Progenitor cell of endocrine pancreas (in vitro differentiated cells): Measurements from ENCODE around the gene LRRTM1. TPM values are rescaled to one million over a fixed set of nuclear protein-coding genes. Genes with fewer than 3 reads are reported as not detected.

Experiments
- DNase-seq: peaks from one replicate; pipeline ENCODE4 v3.0.0; 2021; ENCODE audit warnings: low spot score; ENCODE audit not compliant: unreplicated experiment
- H3K27ac Mint-ChIP-seq: 2 replicates; pipeline ENCODE4 v1.8.0; 2021; ENCODE audit warnings: mild to moderate bottlenecking, moderate library complexity, mixed read lengths
- H3K27me3 Mint-ChIP-seq: 2 replicates; pipeline ENCODE4 v1.8.0; 2021; ENCODE audit warnings: mixed read lengths
- H3K36me3 Mint-ChIP-seq: 2 replicates; pipeline ENCODE4 v1.8.0; 2022; ENCODE audit warnings: mixed read lengths; ENCODE audit not compliant: insufficient read depth
- H3K4me1 Mint-ChIP-seq: 2 replicates; pipeline ENCODE4 v1.8.0; 2021; ENCODE audit warnings: low read depth, mixed read lengths
- H3K4me3 Mint-ChIP-seq: 2 replicates; pipeline ENCODE4 v1.8.0; 2021; ENCODE audit warnings: low read depth, mild to moderate bottlenecking, moderate library complexity, mixed read lengths
- H3K9me3 Mint-ChIP-seq: 2 replicates; pipeline ENCODE4 v1.8.0; 2021; ENCODE audit warnings: low read depth, mixed read lengths
- total RNA-seq: library from RNA; stranded (reverse); gene quantifications from 2 replicates; pipeline ENCODE4 v1.2.1, GENCODE V29; 2021
- TF ChIP-seq, protein P1 (sequence below): fragments of 200-600 bp; sonication (generic); IDR thresholded peaks from one replicate; pipeline ENCODE4 v1.5.0; 2021; ENCODE audit warnings: antibody characterized with exemption, mild to moderate bottlenecking; ENCODE audit not compliant: unreplicated experiment

LRRTM1 gene
- total RNA-seq, 1 donor from 2014 or later, result 1.6 TPM

DNA sequence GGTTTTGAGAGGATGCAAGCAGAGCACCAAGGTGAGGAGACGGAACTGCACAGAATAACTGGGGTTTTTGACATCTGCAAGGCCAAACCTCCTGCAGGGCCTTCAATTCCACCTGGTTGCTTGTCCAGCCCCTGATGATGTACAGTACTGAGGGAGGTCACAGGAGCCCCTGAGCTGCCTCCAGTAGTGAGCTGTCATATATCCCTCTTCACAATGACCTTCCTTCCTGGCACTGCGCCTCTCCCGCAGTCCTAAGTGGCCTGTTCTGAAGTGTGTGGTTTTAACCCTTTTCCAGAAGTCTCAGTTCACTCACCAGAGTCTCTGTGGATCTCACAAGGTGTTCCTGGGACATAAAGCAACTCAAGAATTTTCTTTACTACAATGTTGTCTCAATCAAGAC, 45.3 kb downstream of the LRRTM1 start:
- no peaks in the 10 kb centered on the region for H3K27me3 Mint-ChIP-seq
- H3K27ac Mint-ChIP-seq, result no peak overlapping the region
- H3K4me3 Mint-ChIP-seq, result no peak overlapping the region
- DNase-seq, result no peak
- peaks cover 4% of the 10 kb centered on the region for H3K9me3 Mint-ChIP-seq
- no peaks in the 10 kb centered on the region for H3K36me3 Mint-ChIP-seq
- no peaks in the 10 kb centered on the region for H3K4me1 Mint-ChIP-seq
- TF ChIP-seq, protein P1, sequence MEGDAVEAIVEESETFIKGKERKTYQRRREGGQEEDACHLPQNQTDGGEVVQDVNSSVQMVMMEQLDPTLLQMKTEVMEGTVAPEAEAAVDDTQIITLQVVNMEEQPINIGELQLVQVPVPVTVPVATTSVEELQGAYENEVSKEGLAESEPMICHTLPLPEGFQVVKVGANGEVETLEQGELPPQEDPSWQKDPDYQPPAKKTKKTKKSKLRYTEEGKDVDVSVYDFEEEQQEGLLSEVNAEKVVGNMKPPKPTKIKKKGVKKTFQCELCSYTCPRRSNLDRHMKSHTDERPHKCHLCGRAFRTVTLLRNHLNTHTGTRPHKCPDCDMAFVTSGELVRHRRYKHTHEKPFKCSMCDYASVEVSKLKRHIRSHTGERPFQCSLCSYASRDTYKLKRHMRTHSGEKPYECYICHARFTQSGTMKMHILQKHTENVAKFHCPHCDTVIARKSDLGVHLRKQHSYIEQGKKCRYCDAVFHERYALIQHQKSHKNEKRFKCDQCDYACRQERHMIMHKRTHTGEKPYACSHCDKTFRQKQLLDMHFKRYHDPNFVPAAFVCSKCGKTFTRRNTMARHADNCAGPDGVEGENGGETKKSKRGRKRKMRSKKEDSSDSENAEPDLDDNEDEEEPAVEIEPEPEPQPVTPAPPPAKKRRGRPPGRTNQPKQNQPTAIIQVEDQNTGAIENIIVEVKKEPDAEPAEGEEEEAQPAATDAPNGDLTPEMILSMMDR, result no peak

DNA sequence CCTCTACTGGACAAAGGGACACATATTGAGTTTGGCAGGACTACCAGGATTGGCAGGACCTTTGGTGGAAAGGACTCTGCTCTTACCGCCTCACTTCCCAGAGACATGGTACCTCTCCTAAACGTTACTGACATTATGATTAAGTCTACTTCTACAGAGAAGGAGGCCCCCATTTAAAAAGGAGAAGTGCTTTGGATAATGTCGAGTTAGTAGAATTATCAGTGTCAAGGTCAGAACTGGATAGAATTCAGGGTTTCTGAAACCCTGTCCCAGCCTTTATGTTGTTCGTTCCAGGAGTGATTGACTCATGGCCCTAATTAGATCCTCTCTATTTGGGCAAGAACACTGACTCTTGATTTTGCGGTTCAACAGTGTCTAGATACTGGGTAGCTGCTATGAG, 45.8 kb downstream of the LRRTM1 start:
- no peaks in the 10 kb centered on the region for H3K27me3 Mint-ChIP-seq
- H3K27ac Mint-ChIP-seq, result no peak overlapping the region
- no peaks in the 10 kb centered on the region for H3K4me1 Mint-ChIP-seq
- H3K36me3 Mint-ChIP-seq, result no peaks in the 10 kb centered on the region
- DNase-seq, result no peak
- no peak overlapping the region for H3K4me3 Mint-ChIP-seq
- TF ChIP-seq, protein P1, result no peak
- peaks cover 4% of the 10 kb centered on the region for H3K9me3 Mint-ChIP-seq

DNA sequence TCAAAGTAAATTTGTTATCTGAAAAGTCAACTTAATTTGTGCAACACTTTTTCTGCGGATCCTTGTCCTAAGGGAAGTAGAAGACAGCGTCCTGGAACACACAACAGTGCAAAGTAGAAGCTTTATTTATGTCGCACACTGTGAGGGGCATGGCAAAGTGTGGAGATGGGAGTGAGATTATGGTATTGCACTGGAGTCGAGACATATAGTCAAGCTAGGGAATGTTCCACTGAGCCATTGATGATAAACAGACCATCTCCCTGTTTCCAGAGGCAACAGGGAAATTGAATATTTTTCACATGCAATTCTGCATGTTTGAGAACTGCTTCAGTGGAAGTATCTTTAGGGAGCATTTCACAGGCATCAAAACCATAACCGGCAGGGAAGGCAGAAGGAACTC, 46.2 kb downstream of the LRRTM1 start:
- Mint-ChIP-seq H3K27me3 (no peaks in the 10 kb centered on the region), H3K9me3 (peaks cover 4% of the 10 kb centered on the region)

DNA sequence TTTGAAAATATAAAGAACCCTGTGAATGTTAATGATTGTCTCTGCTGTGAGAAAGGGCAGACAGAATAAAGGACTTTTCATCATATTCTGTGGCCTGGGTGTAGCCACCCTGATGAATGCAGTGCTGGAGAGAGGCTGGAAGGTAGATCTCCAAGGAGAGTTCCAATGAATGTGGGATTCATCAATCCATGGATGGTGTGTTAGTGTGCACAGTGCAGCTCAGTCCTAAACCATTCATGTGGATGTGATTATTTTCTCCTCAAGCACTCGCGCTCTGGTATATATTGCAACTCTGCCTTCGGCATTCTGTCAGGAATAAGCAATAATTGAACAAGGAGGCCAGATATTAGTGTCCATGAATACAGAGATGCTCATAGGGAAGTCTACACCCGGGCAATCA, 47.1 kb downstream of the LRRTM1 start:
- TF ChIP-seq, protein P1, result no peak

More for the DNA sequence above, 46.2 kb downstream of the LRRTM1 start:
- no peak for DNase-seq
- H3K4me1 Mint-ChIP-seq, result no peaks in the 10 kb centered on the region
- no peak overlapping the region for H3K4me3 Mint-ChIP-seq
- TF ChIP-seq, protein P1, result no peak
- H3K36me3 Mint-ChIP-seq, result no peaks in the 10 kb centered on the region
- H3K27ac Mint-ChIP-seq, result no peak overlapping the region

DNA sequence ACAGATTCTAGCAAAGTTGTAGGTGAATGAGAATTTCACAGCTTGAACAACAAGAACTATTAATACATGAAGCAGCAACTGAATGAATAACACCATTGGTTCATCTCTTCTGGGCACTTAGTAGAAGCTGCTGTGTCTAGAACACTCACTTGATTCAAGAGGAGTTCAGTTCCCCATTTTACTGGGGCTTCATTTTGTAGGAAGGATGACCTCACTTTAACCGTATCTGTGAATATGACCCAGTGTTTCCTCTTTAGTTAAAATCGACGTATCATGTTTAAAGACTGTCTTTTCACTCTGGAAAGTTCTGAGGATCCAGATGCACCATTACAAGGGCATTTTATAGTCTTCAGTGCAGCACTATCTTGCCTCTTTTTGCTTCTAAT, 47.8 kb downstream of the LRRTM1 start:
- TF ChIP-seq, protein P1, result no peak
- DNase-seq, result no peak
- Mint-ChIP-seq H3K4me3 (no peak overlapping the region), H3K4me1 (no peaks in the 10 kb centered on the region), H3K27me3 (no peaks in the 10 kb centered on the region), H3K36me3 (no peaks in the 10 kb centered on the region), H3K27ac (no peak overlapping the region), H3K9me3 (peaks cover 4% of the 10 kb centered on the region)

More for the DNA sequence above, 47.1 kb downstream of the LRRTM1 start:
- no peaks in the 10 kb centered on the region for H3K36me3 Mint-ChIP-seq
- DNase-seq, result no peak
- H3K27ac Mint-ChIP-seq, result no peak overlapping the region
- H3K4me3 Mint-ChIP-seq, result no peak overlapping the region
- no peaks in the 10 kb centered on the region for H3K27me3 Mint-ChIP-seq
- H3K9me3 Mint-ChIP-seq, result peaks cover 4% of the 10 kb centered on the region
- no peaks in the 10 kb centered on the region for H3K4me1 Mint-ChIP-seq
